IMR-90 (cell line): Measurements from ENCODE around the gene EXOC4.

Experiments used
- CHD1 ChIP-seq: IDR thresholded peaks from 2 replicates; pipeline ENCODE4 v1.6.1; 2012; ENCODE audit warnings: low read depth, low read length, improper control_type of control experiment
- RAD21 ChIP-seq: IDR thresholded peaks from 2 replicates; pipeline ENCODE4 v1.6.1; 2012; ENCODE audit warnings: low read length, improper control_type of control experiment
- USF2 ChIP-seq: fragments of 150-350 bp; IDR thresholded peaks from 2 replicates; pipeline ENCODE4 v1.6.1; 2017; ENCODE audit warnings: mild to moderate bottlenecking, antibody characterized with exemption, low read length, low read depth
- TF ChIP-seq, protein P1 (sequence below): conservative IDR thresholded peaks from 2 replicates; pipeline ENCODE4 v1.5.1; 2012; ENCODE audit warnings: mild to moderate bottlenecking, low read depth, low read length, improper control_type of control experiment

GRCh38 chr7:133575726-133576440 lies 323.0 kb downstream of the EXOC4 start:
- TF ChIP-seq, protein P1, sequence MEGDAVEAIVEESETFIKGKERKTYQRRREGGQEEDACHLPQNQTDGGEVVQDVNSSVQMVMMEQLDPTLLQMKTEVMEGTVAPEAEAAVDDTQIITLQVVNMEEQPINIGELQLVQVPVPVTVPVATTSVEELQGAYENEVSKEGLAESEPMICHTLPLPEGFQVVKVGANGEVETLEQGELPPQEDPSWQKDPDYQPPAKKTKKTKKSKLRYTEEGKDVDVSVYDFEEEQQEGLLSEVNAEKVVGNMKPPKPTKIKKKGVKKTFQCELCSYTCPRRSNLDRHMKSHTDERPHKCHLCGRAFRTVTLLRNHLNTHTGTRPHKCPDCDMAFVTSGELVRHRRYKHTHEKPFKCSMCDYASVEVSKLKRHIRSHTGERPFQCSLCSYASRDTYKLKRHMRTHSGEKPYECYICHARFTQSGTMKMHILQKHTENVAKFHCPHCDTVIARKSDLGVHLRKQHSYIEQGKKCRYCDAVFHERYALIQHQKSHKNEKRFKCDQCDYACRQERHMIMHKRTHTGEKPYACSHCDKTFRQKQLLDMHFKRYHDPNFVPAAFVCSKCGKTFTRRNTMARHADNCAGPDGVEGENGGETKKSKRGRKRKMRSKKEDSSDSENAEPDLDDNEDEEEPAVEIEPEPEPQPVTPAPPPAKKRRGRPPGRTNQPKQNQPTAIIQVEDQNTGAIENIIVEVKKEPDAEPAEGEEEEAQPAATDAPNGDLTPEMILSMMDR, result no peak
- TF ChIP-seq USF2 (no peak), CHD1 (no peak), RAD21 (no peak)
